Measurements from ENCODE around the gene SCN4A. TPM values are rescaled to one million over a fixed set of nuclear protein-coding genes. Genes with fewer than 3 reads are reported as not detected.
"Not testable (repeated sequence)": the region's sequence is repeated elsewhere in the genome, so short reads cannot be mapped to it uniquely, and the experiment has no call there.

Gene SCN4A
- total RNA-seq, 4 donors from 2014 or later: 7.0 to 43.3 (median 15.1) TPM

GRCh38 chr17:63916566-63917185, 56.0 kb downstream of the SCN4A start:
- ATAC-seq (ENCODE audit: low FRiP score): no peak
- DNase-seq (ENCODE audit: low spot score): no peak
- no peak for TF ChIP-seq CTCF (IDR thresholded peaks at IDR 0.05)

GRCh38 chr17:63915753-63916152, 57.0 kb downstream of the SCN4A start:
- DNase-seq (ENCODE audit: low spot score); ATAC-seq (ENCODE audit: low FRiP score): not testable (repeated sequence)

GRCh38 chr17:63914471-63914870, 58.2 kb downstream of the SCN4A start:
- no peak for TF ChIP-seq CTCF (IDR thresholded peaks at IDR 0.05)
- DNase-seq (ENCODE audit: low spot score) (no peak), ATAC-seq (ENCODE audit: low FRiP score) (no peak)

GRCh38 chr17:63911657-63912100, 61.0 kb downstream of the SCN4A start:
- no peak for DNase-seq (ENCODE audit: low spot score)
- TF ChIP-seq CTCF (IDR thresholded peaks at IDR 0.05): no peak
- ATAC-seq (ENCODE audit: low FRiP score): peak; percentile 63

GRCh38 chr17:63911041-63911635, 61.6 kb downstream of the SCN4A start, which contains the start of gene CSHL1:
CSHL1 (minus strand) TSS chr17:63911258; CDS start chr17:63911196, 62 bp downstream.
- no peak for DNase-seq (ENCODE audit: low spot score)
- ATAC-seq (ENCODE audit: low FRiP score): no peak
- no peak for TF ChIP-seq CTCF (IDR thresholded peaks at IDR 0.05)

GRCh38 chr17:63910096-63910495, 62.6 kb downstream of the SCN4A start:
- ATAC-seq (ENCODE audit: low FRiP score) (no peak), DNase-seq (ENCODE audit: low spot score) (no peak)
- TF ChIP-seq CTCF (IDR thresholded peaks at IDR 0.05): no peak

GRCh38 chr17:63909586-63909985, 63.1 kb downstream of the SCN4A start:
- not testable (repeated sequence) for ATAC-seq (ENCODE audit: low FRiP score); DNase-seq (ENCODE audit: low spot score)

GRCh38 chr17:63907161-63907778, 65.4 kb downstream of the SCN4A start:
- DNase-seq (ENCODE audit: low spot score); ATAC-seq (ENCODE audit: low FRiP score): not testable (repeated sequence)

GRCh38 chr17:63904796-63905195, 67.9 kb downstream of the SCN4A start:
- not testable (repeated sequence) for ATAC-seq (ENCODE audit: low FRiP score); DNase-seq (ENCODE audit: low spot score)

GRCh38 chr17:63903787-63904201, 68.9 kb downstream of the SCN4A start:
- DNase-seq (ENCODE audit: low spot score): not testable (repeated sequence)
- peak; percentile 28 for ATAC-seq (ENCODE audit: low FRiP score)

- ATAC-seq (ENCODE audit: low FRiP score); DNase-seq (ENCODE audit: low spot score): not testable (repeated sequence)
These were observed 70.7 kb downstream of the SCN4A start for GRCh38 chr17:63901971-63902370.

- ATAC-seq (ENCODE audit: low FRiP score): not testable (repeated sequence)
These were observed 73.6 kb downstream of the SCN4A start for GRCh38 chr17:63898899-63899798.

More at GRCh38 chr17:63898899-63899798, 73.6 kb downstream of the SCN4A start:
- DNase-seq (ENCODE audit: low spot score): not testable (repeated sequence)
